ENCODE measurements around the gene PPP1R9A.

DNA sequence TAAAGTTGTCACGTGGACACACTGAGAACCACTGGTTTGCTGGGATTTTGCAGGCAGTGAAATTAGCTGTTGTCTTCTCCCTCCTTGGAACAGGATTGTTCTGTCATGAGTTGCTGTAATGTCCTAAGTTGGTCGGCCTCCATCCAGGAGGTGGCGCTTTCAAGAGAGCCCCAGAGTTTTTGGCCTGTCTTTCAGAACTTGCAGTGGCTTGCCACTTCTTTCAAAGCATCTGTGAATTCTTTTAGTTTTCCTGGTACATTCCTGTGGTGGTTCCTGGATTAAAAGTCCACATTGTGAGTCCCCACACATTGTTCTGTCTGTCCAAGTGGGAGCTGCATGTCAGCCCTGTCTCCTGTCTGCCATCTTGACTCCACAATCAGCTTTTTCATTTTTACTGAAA lies 283.1 kb downstream of the PPP1R9A start:
- TF ChIP-seq CTCF (conservative IDR thresholded peaks at IDR 0.05; ENCODE audit: low read depth, low read length) (peak; percentile 32; the same call in 1 of the 2 replicates), EZH2 (IDR thresholded peaks at IDR 0.05; ENCODE audit: borderline replicate concordance, low read depth, low read length, poor library complexity, severe bottlenecking) (no peak)
